ENCODE data around the gene BCKDHA.
"Not testable (repeated sequence)": the region's sequence is repeated elsewhere in the genome, so short reads cannot be mapped to it uniquely, and the experiment has no call there.

Gene BCKDHA

GRCh38 chr19:41428481-41428859, 30.9 kb downstream of the BCKDHA start:
- peak overlapping the region; percentile 96 for H3K27ac ChIP-seq
- TF ChIP-seq CTCF (IDR thresholded peaks at IDR 0.05) = no peak
- H3K4me1 ChIP-seq (ENCODE audit: control insufficient read depth in 1 of 2, insufficient read depth in 1 of 2, low read depth in 1 of 2, low read length in 1 of 2) = peaks cover 73 to 80% of the 10 kb centered on the region in 2 experiments
- H3K36me3 ChIP-seq = peaks cover 43% of the 10 kb centered on the region
- peak overlapping the region; percentile 94 to 100 for H3K4me3 ChIP-seq (ENCODE audit: low read depth in 1 of 2, low read length in 1 of 2)
- H3K27me3 ChIP-seq = no peaks in the 10 kb centered on the region
- no peaks in the 10 kb centered on the region for H3K9me3 ChIP-seq

- Histone ChIP-seq H3K4me1 (ENCODE audit: control insufficient read depth in 1 of 2, insufficient read depth in 1 of 2, low read depth in 1 of 2, low read length in 1 of 2) (peaks cover 49 to 58% of the 10 kb centered on the region in 2 experiments), H3K9me3 (no peaks in the 10 kb centered on the region), H3K27me3 (no peaks in the 10 kb centered on the region), H3K4me3 (ENCODE audit: low read depth in 1 of 2, low read length in 1 of 2) (no peak overlapping the region), H3K36me3 (peaks cover 21% of the 10 kb centered on the region), H3K27ac (peak overlapping the region; percentile 57)
- TF ChIP-seq CTCF (IDR thresholded peaks at IDR 0.05) = no peak
Observed at GRCh38 chr19:41430922-41431321, 33.3 kb downstream of the BCKDHA start.

GRCh38 chr19:41431426-41432386, 34.1 kb downstream of the BCKDHA start:
- TF ChIP-seq CTCF (IDR thresholded peaks at IDR 0.05) = peak; percentile 38
- H3K9me3 ChIP-seq = no peaks in the 10 kb centered on the region
- H3K36me3 ChIP-seq = peaks cover 15% of the 10 kb centered on the region
- H3K27ac ChIP-seq = peak overlapping the region; percentile 57
- no peaks in the 10 kb centered on the region for H3K27me3 ChIP-seq
- no peak overlapping the region for H3K4me3 ChIP-seq (ENCODE audit: low read depth in 1 of 2, low read length in 1 of 2)
- H3K4me1 ChIP-seq (ENCODE audit: control insufficient read depth in 1 of 2, insufficient read depth in 1 of 2, low read depth in 1 of 2, low read length in 1 of 2) = peaks cover 43 to 50% of the 10 kb centered on the region in 2 experiments

- Histone ChIP-seq H3K36me3 (peaks cover 15% of the 10 kb centered on the region), H3K27ac (no peak overlapping the region), H3K4me1 (ENCODE audit: control insufficient read depth in 1 of 2, insufficient read depth in 1 of 2, low read depth in 1 of 2, low read length in 1 of 2) (peaks cover 35 to 42% of the 10 kb centered on the region in 2 experiments), H3K4me3 (ENCODE audit: low read depth in 1 of 2, low read length in 1 of 2) (no peak overlapping the region), H3K27me3 (no peaks in the 10 kb centered on the region), H3K9me3 (no peaks in the 10 kb centered on the region)
- TF ChIP-seq CTCF (IDR thresholded peaks at IDR 0.05) = no peak
Observed at GRCh38 chr19:41433171-41433570, 35.6 kb downstream of the BCKDHA start.

- Histone ChIP-seq H3K9me3 (no peaks in the 10 kb centered on the region), H3K4me1 (ENCODE audit: control insufficient read depth in 1 of 2, insufficient read depth in 1 of 2, low read depth in 1 of 2, low read length in 1 of 2) (peaks cover 26 to 40% of the 10 kb centered on the region in 2 experiments), H3K27ac (no peak overlapping the region), H3K4me3 (ENCODE audit: low read depth in 1 of 2, low read length in 1 of 2) (no peak overlapping the region), H3K27me3 (no peaks in the 10 kb centered on the region), H3K36me3 (peaks cover 15% of the 10 kb centered on the region)
- TF ChIP-seq CTCF (IDR thresholded peaks at IDR 0.05) = no peak
Observed at GRCh38 chr19:41434450-41434849, 36.8 kb downstream of the BCKDHA start.

GRCh38 chr19:41435376-41435775, 37.8 kb downstream of the BCKDHA start:
- H3K27me3 ChIP-seq = not testable (repeated sequence)

More at GRCh38 chr19:41435376-41435775, 37.8 kb downstream of the BCKDHA start:
- Histone ChIP-seq H3K36me3 (peaks cover 15% of the 10 kb centered on the region), H3K4me1 (ENCODE audit: control insufficient read depth in 1 of 2, insufficient read depth in 1 of 2, low read depth in 1 of 2, low read length in 1 of 2) (peaks cover 28 to 41% of the 10 kb centered on the region in 2 experiments)
- not testable (repeated sequence) for H3K9me3 ChIP-seq; H3K27ac ChIP-seq; H3K4me3 ChIP-seq (ENCODE audit: low read depth in 1 of 2, low read length in 1 of 2)

Measured in neutrophil (primary cell).